HepG2 (cell line): ENCODE results near the gene HNF1B. TPM values are rescaled to one million over a fixed set of nuclear protein-coding genes. Genes with fewer than 3 reads are reported as not detected.
A peak's percentile ranks its signal among the peaks of the same experiment; 100 is the strongest.

Experiments
- CSRNP1 ChIP-seq: sonication (generic); formaldehyde crosslinking; IDR thresholded peaks from 2 replicates; pipeline ENCODE4 v1.8.1; 2023; ENCODE audit warnings: mild to moderate bottlenecking, missing genetic modification reagents
- EED ChIP-seq: sonication (generic); formaldehyde crosslinking; IDR thresholded peaks from 2 replicates; pipeline ENCODE4 v1.5.0; 2020; ENCODE audit warnings: mild to moderate bottlenecking, missing genetic modification reagents
- FOSL2 ChIP-seq: sonication (generic); formaldehyde crosslinking; IDR thresholded peaks from 2 replicates; pipeline ENCODE4 v1.4.0; 2020; ENCODE audit warnings: missing genetic modification reagents
- GMEB2 ChIP-seq: IDR thresholded peaks from 2 replicates; pipeline ENCODE4 v1.6.1; 2016; ENCODE audit warnings: missing biosample characterization, missing genetic modification reagents, low read depth
- KDM5B ChIP-seq: sonication (generic); formaldehyde crosslinking; IDR thresholded peaks from 2 replicates; pipeline ENCODE4 v1.4.0; 2020; ENCODE audit warnings: missing genetic modification reagents, mild to moderate bottlenecking, borderline replicate concordance
- KLF16 ChIP-seq, 2 experiments: sonication (generic) in 1 of 2; formaldehyde crosslinking in 1 of 2; IDR thresholded peaks; 2 replicates each; pipeline versions ENCODE4 v1.6.1 to v1.8.0; 2016 to 2023; ENCODE audit warnings: missing genetic modification reagents in 2 of 2, missing compliant biosample characterization in 1 of 2
- MLX ChIP-seq: IDR thresholded peaks from 2 replicates; pipeline ENCODE4 v1.6.1; 2016
- PITX1 ChIP-seq: sonication (generic); formaldehyde crosslinking; IDR thresholded peaks from 2 replicates; pipeline ENCODE4 v1.5.1; 2020; ENCODE audit warnings: mild to moderate bottlenecking, missing genetic modification reagents
- RAD21 ChIP-seq: fragments of 450-650 bp; formaldehyde crosslinking; IDR thresholded peaks from 2 replicates; pipeline ENCODE4 v1.5.0; 2020; ENCODE audit warnings: mild to moderate bottlenecking
- SIX4 ChIP-seq: sonication (generic); formaldehyde crosslinking; IDR thresholded peaks from 2 replicates; pipeline ENCODE4 v1.4.0; 2020; ENCODE audit warnings: missing genetic modification reagents
- SKI ChIP-seq: fragments of 450-650 bp; IDR thresholded peaks from one replicate; pipeline ENCODE4 v1.6.1; 2018; ENCODE audit warnings: mild to moderate bottlenecking; ENCODE audit not compliant: partially characterized antibody
- SMC3 ChIP-seq: IDR thresholded peaks from 2 replicates; pipeline ENCODE4 v1.6.1; 2011; ENCODE audit warnings: low read length, improper control_type of control experiment
- XBP1 ChIP-seq: sonication (generic); formaldehyde crosslinking; IDR thresholded peaks from 2 replicates; pipeline ENCODE4 v1.5.0; 2020; ENCODE audit warnings: missing genetic modification reagents
- ZNF121 ChIP-seq: sonication (generic); formaldehyde crosslinking; IDR thresholded peaks from 2 replicates; pipeline ENCODE4 v1.5.0; 2020; ENCODE audit warnings: mild to moderate bottlenecking, missing genetic modification reagents
- ZNF3 ChIP-seq: IDR thresholded peaks from 2 replicates; pipeline ENCODE4 v1.7.0; 2017; ENCODE audit warnings: inconsistent platforms
- ZNF383 ChIP-seq: sonication (generic); formaldehyde crosslinking; IDR thresholded peaks from 2 replicates; pipeline ENCODE4 v1.4.0; 2020; ENCODE audit warnings: missing genetic modification reagents, mild to moderate bottlenecking, borderline replicate concordance
- ZNF703 ChIP-seq: sonication (generic); formaldehyde crosslinking; IDR thresholded peaks from 2 replicates; pipeline ENCODE4 v1.5.1; 2020; ENCODE audit warnings: missing genetic modification reagents, mild to moderate bottlenecking, moderate library complexity, borderline replicate concordance
- polyA plus RNA-seq, 8 experiments: library from polyadenylated mRNA; depleted of rRNA in 3 of 8; stranded (reverse) in 7 of 8; unstranded in 1 of 8; fragments of >200 nt; fragmentation: Illumina TruSeq in 4 of 8; extraction: Trizol in 4 of 8; gene quantifications; 2 replicates each; pipeline versions ENCODE4 v1.2.1 to v1.2.3, GENCODE V29; 2011 to 2016; ENCODE audit warnings: low read depth in 4 of 8, missing spikeins in 1 of 8, mixed read lengths in 1 of 8; ENCODE audit not compliant: insufficient read depth in 1 of 8
- total RNA-seq, 5 experiments: library from RNA; depleted of rRNA; stranded (reverse); fragments of >200 nt; fragmentation: Illumina TruSeq; extraction: Trizol; gene quantifications; 2 replicates each; pipeline ENCODE4 v1.2.3, GENCODE V29; 2016; ENCODE audit warnings: low read depth in 1 of 5
- TF ChIP-seq, protein P1 (sequence below), 2 experiments: sonication (generic) in 1 of 2; formaldehyde crosslinking in 1 of 2; IDR thresholded peaks; 2 replicates each; pipeline versions ENCODE4 v1.4.0 to v1.6.1; 2018 to 2020; ENCODE audit warnings: missing genetic modification reagents in 2 of 2, borderline replicate concordance in 1 of 2, low read depth in 1 of 2, mild to moderate bottlenecking in 1 of 2, missing biosample characterization in 1 of 2
- TF ChIP-seq, protein P2 (sequence below): sonication (generic); formaldehyde crosslinking; conservative IDR thresholded peaks from 2 replicates; pipeline ENCODE4 v1.8.1; 2023; ENCODE audit warnings: missing genetic modification reagents
- TF ChIP-seq, protein P3 (sequence below): sonication (generic); formaldehyde crosslinking; IDR thresholded peaks from 2 replicates; pipeline ENCODE4 v1.5.0; 2020; ENCODE audit warnings: mild to moderate bottlenecking, missing genetic modification reagents, moderate library complexity

HNF1B gene
- total and polyA plus RNA-seq, 2 of the 13 experiments (the other 11 are each of a cell fraction or from before 2014, with no cell fraction given) = 1.9 to 5.3 TPM

DNA sequence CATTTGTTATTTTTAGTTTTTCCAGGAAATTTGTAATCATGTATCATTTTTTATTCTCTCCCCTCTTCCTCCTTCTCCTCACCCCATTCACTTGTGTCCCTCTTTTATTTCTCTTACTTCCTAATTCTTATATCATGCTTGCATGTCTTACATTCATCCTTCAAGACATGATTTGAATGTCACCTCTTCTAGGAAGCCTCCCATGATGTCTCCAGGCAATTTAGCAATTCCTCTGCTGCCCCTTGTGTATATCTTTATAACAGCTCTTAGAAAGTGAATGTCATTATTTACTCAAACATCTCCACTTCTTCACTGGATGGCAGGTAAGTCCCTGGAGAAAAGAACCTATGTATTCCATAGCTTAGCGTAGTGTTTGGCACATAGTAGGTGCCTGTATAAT lies 7.8 kb downstream of the HNF1B start (continued):
- TF ChIP-seq, protein P1, sequence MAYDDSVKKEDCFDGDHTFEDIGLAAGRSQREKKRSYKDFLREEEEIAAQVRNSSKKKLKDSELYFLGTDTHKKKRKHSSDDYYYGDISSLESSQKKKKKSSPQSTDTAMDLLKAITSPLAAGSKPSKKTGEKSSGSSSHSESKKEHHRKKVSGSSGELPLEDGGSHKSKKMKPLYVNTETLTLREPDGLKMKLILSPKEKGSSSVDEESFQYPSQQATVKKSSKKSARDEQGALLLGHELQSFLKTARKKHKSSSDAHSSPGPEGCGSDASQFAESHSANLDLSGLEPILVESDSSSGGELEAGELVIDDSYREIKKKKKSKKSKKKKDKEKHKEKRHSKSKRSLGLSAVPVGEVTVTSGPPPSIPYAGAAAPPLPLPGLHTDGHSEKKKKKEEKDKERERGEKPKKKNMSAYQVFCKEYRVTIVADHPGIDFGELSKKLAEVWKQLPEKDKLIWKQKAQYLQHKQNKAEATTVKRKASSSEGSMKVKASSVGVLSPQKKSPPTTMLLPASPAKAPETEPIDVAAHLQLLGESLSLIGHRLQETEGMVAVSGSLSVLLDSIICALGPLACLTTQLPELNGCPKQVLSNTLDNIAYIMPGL (CRISPR knock-in tag; IDR thresholded peaks at IDR 0.05; ENCODE audit: borderline replicate concordance in 1 of 2, low read depth in 1 of 2) = no peak
- no peak for TF ChIP-seq SIX4
- TF ChIP-seq, protein P2, sequence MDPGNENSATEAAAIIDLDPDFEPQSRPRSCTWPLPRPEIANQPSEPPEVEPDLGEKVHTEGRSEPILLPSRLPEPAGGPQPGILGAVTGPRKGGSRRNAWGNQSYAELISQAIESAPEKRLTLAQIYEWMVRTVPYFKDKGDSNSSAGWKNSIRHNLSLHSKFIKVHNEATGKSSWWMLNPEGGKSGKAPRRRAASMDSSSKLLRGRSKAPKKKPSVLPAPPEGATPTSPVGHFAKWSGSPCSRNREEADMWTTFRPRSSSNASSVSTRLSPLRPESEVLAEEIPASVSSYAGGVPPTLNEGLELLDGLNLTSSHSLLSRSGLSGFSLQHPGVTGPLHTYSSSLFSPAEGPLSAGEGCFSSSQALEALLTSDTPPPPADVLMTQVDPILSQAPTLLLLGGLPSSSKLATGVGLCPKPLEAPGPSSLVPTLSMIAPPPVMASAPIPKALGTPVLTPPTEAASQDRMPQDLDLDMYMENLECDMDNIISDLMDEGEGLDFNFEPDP (CRISPR knock-in tag) = no peak
- TF ChIP-seq MLX (CRISPR knock-in tag) = no peak
- TF ChIP-seq XBP1 (CRISPR knock-in tag) = no peak
- TF ChIP-seq, protein P3, sequence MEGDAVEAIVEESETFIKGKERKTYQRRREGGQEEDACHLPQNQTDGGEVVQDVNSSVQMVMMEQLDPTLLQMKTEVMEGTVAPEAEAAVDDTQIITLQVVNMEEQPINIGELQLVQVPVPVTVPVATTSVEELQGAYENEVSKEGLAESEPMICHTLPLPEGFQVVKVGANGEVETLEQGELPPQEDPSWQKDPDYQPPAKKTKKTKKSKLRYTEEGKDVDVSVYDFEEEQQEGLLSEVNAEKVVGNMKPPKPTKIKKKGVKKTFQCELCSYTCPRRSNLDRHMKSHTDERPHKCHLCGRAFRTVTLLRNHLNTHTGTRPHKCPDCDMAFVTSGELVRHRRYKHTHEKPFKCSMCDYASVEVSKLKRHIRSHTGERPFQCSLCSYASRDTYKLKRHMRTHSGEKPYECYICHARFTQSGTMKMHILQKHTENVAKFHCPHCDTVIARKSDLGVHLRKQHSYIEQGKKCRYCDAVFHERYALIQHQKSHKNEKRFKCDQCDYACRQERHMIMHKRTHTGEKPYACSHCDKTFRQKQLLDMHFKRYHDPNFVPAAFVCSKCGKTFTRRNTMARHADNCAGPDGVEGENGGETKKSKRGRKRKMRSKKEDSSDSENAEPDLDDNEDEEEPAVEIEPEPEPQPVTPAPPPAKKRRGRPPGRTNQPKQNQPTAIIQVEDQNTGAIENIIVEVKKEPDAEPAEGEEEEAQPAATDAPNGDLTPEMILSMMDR (CRISPR knock-in tag) = peak; percentile 16; the same call in 1 of the 2 replicates
- no peak for TF ChIP-seq SKI
- no peak for TF ChIP-seq ZNF383 (CRISPR knock-in tag)
- no peak for TF ChIP-seq CSRNP1 (CRISPR knock-in tag)
- TF ChIP-seq SMC3 = peak; percentile 22; the same call in 1 of the 2 replicates
- no peak for TF ChIP-seq ZNF703 (CRISPR knock-in tag)
- no peak for TF ChIP-seq KLF16 (CRISPR knock-in tag; IDR thresholded peaks at IDR 0.05)
- TF ChIP-seq ZNF3 (CRISPR knock-in tag) = 0 out of 2 replicates have a peak, but pooled peaks have one; percentile 69
- TF ChIP-seq GMEB2 (CRISPR knock-in tag) = no peak
- no peak for TF ChIP-seq ZNF121 (CRISPR knock-in tag)
- peak; percentile 43; the same call in 1 of the 2 replicates for TF ChIP-seq RAD21 (CRISPR knock-in tag)
- TF ChIP-seq KDM5B (CRISPR knock-in tag) = no peak
- TF ChIP-seq PITX1 (CRISPR knock-in tag) = no peak
- no peak for TF ChIP-seq EED (CRISPR knock-in tag)
- no peak for TF ChIP-seq FOSL2 (CRISPR knock-in tag)
